ENCODE results near the gene ASTN1. TPM values are rescaled to one million over a fixed set of nuclear protein-coding genes. Genes with fewer than 3 reads are reported as not detected.

Gene ASTN1
- total RNA-seq, 4 donors from 2014 or later, result 0.13 to 3.7 (median 0.84) TPM

DNA sequence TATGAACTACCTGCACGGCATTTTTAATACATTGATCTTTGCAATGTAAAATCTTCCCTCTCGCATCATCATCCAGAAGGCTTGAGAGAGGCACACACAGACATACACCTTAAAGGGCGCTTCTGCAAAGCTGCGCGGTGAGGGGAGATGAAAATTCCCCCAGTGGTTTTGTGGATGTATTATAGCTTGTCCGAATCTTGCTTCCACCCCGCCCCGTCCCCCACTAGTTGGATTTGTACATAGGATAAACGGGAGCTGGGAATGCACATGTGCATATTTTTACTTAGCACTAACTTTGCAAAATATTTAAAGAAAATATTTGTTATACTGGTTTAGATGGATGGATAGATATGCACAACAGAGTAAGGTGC is 542 bp upstream of the ASTN1 start:
- TF ChIP-seq, protein P1, sequence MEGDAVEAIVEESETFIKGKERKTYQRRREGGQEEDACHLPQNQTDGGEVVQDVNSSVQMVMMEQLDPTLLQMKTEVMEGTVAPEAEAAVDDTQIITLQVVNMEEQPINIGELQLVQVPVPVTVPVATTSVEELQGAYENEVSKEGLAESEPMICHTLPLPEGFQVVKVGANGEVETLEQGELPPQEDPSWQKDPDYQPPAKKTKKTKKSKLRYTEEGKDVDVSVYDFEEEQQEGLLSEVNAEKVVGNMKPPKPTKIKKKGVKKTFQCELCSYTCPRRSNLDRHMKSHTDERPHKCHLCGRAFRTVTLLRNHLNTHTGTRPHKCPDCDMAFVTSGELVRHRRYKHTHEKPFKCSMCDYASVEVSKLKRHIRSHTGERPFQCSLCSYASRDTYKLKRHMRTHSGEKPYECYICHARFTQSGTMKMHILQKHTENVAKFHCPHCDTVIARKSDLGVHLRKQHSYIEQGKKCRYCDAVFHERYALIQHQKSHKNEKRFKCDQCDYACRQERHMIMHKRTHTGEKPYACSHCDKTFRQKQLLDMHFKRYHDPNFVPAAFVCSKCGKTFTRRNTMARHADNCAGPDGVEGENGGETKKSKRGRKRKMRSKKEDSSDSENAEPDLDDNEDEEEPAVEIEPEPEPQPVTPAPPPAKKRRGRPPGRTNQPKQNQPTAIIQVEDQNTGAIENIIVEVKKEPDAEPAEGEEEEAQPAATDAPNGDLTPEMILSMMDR (IDR thresholded peaks at IDR 0.05), result no peak
- DNase-seq (ENCODE audit: low spot score) (no peak), ATAC-seq (ENCODE audit: low FRiP score) (peak; percentile 37)

DNA sequence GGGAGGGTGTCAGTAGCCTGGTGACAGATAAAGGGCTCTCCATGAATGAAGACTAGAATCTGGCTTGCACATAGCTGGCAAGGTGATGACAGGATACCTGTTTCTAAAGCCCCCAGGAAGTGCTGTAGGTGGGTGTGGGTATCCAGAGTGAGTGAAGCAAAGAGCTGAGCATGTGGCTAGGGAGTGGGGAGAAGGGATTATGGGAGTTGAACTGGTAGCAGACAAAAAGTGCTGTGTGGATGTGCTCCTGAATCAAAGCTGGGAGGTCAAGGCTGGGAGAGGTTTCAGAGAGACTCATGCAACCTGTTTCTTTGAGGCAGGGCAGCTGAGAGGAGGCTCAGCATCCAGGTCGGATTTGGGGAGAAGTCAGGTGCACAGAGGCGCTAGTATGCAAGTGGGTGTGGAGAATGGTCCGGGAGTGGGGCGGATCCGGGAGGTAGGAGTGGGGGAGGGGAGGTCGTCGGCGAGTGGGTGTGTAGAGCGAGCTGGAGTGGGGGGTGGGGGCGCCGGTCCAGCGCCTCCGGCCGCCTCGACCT is 600 bp downstream of the ASTN1 start:
- TF ChIP-seq, protein P1 (IDR thresholded peaks at IDR 0.05), result no peak
- DNase-seq (ENCODE audit: low spot score), result no peak
- peak; percentile 24 for ATAC-seq (ENCODE audit: low FRiP score)

DNA sequence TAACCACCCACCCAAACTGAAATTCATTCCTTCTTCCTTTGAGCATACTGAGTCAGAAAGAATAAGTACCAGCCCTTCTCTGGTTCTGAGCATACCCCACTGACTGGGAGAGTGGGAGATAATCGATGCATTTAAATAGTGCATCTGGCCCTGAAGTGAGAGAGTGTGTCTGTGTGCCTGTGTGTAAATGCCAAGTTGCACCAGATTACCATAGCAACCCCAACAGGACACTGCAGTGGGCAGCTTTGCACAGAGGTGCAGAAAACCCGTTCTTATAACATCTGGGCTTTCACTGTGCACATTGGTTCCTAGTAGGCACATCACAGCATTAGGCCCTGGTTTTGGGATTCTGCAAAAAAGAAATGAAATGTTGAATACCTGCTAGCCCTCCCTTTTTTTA is 2.3 kb downstream of the ASTN1 start:
- DNase-seq (ENCODE audit: low spot score), result no peak
- ATAC-seq (ENCODE audit: low FRiP score), result no peak
- TF ChIP-seq, protein P1 (IDR thresholded peaks at IDR 0.05), result no peak

DNA sequence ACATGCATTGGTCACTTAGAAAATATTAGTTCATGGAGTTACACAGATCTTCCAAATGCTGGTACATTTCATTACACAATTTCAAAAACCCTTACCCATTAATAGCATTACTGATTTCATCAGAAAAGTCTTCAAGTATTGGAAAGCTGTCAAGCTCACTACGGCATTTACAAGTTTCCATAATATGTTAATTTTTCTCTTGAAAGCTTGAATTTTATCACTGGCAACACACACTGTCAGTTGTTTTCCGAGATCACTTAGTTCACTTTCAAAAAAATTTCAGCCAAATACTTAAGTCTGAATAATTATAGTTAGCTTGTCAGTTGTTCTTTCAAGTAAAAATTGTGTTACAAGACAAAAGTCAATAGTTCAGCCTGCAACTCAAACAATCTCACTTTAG is 18.0 kb downstream of the ASTN1 start:
- no peak for DNase-seq (ENCODE audit: low spot score)
- TF ChIP-seq, protein P1 (IDR thresholded peaks at IDR 0.05), result no peak
- no peak for ATAC-seq (ENCODE audit: low FRiP score)

DNA sequence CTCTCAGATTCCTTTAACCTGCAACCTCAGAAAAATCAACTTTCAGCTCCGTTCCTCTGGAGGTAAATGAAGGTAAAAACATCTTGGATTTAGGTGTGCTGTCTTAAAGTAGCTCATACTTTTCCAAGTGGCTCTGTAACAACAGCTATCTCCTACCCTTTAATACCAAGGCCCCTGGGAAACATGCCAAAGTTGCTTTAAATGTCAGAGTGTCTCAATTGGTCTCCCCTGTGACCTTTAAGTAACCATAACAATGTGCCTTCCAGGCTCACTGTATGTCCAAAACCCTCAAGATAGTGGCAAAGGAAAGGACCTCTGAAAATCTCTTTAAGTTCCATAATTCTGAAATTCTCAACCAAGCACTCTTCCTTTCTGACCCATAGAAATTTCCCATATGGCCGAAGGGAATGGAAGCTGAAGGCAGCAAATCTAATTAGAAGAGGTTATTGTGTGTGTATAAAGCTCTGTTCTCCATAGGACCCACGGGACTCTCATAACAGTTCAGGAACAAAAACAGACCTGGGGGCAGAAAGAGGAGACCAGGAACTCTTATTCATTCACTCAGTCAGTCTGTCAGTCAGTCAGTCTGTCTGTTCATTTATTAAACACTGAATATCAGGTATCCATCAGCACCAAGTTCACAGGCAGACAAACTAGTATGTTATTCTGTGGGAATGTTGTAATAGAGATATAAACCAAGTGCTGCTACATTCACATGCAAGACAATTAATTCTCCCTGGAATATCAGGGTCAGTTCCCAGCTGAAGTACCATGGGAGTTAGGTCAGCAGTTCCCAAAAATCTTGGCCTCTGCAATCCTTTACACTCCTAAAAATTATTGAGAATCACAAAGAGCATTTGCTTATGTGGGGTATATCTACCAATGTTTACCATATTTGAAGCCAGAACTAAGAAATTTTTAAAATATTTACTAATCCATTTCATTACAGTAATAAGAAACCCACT is 19.1 kb downstream of the ASTN1 start:
- ATAC-seq (ENCODE audit: low FRiP score) (no peak), DNase-seq (ENCODE audit: low spot score) (no peak)
- TF ChIP-seq, protein P1 (IDR thresholded peaks at IDR 0.05), result no peak

DNA sequence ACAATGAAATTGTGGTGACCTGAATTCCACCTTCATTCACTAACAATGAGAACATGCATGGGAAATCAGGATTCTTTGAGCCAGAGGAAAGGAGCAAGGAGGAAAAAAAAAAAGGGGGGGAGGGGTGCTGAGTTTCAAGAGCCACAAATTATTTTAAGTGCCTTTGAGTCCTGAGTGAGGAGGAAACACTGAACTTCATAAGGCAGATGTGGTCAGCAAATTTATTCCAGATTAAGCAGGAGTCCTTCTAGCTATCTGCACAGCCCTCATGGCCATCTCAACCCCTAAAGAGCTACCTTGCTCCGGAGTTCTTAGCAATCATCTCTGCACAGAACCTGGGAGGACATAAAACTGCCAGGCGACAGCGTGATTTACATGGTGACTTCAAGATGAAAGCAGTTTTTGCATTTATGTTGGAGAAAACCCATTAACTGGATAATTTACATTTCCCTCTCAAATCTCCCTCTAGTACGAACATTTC is 21.7 kb downstream of the ASTN1 start:
- ATAC-seq (ENCODE audit: low FRiP score), result no peak
- no peak for DNase-seq (ENCODE audit: low spot score)
- TF ChIP-seq, protein P1 (IDR thresholded peaks at IDR 0.05), result no peak
